IMR-90 (cell line): ENCODE data around the gene C1QTNF1. TPM values are rescaled to one million over a fixed set of nuclear protein-coding genes. Genes with fewer than 3 reads are reported as not detected.

Experiments
- CEBPB ChIP-seq: IDR thresholded peaks from 2 replicates; pipeline ENCODE4 v1.6.1; 2012; ENCODE audit warnings: low read depth, low read length, improper control_type of control experiment
- CHD1 ChIP-seq: IDR thresholded peaks from 2 replicates; pipeline ENCODE4 v1.6.1; 2012; ENCODE audit warnings: low read depth, low read length, improper control_type of control experiment
- FOS ChIP-seq: fragments of 150-350 bp; IDR thresholded peaks from 2 replicates; pipeline ENCODE4 v1.6.1; 2016; ENCODE audit warnings: low read depth, low read length
- MAFK ChIP-seq: IDR thresholded peaks from 2 replicates; pipeline ENCODE4 v1.6.1; 2012; ENCODE audit warnings: low read depth, low read length, improper control_type of control experiment
- RCOR1 ChIP-seq: IDR thresholded peaks from 2 replicates; pipeline ENCODE4 v1.6.1; 2012; ENCODE audit warnings: mild to moderate bottlenecking, low read length, improper control_type of control experiment; ENCODE audit not compliant: insufficient replicate concordance
- USF2 ChIP-seq: fragments of 150-350 bp; IDR thresholded peaks from 2 replicates; pipeline ENCODE4 v1.6.1; 2017; ENCODE audit warnings: mild to moderate bottlenecking, antibody characterized with exemption, low read length, low read depth
- polyA plus RNA-seq, 3 experiments: library from polyadenylated mRNA; depleted of rRNA; stranded (reverse); fragments of >200 nt; gene quantifications; 2 replicates each; pipeline ENCODE4 v1.2.3, GENCODE V29; 2012; ENCODE audit warnings: low replicate concordance in 1 of 3
- total RNA-seq: library from RNA; depleted of rRNA; stranded (reverse); fragments of >200 nt; gene quantifications from 2 replicates; pipeline ENCODE4 v1.2.3, GENCODE V29; 2012

C1QTNF1 gene
- total and polyA plus RNA-seq, 2 of the 4 experiments (the other 2 are of a cell fraction): 3.4 to 8.4 TPM

GRCh38 chr17:79075446-79075750 is 51.4 kb downstream of the C1QTNF1 start (continued):
- TF ChIP-seq FOS: no peak
- TF ChIP-seq MAFK: no peak
- no peak for TF ChIP-seq RCOR1
- no peak for TF ChIP-seq CEBPB
- no peak for TF ChIP-seq CHD1
- TF ChIP-seq USF2: no peak
